Measurements from ENCODE around the gene EMP1. TPM values are rescaled to one million over a fixed set of nuclear protein-coding genes. Genes with fewer than 3 reads are reported as not detected.

Gene EMP1
- total and polyA plus RNA-seq, 2 of the 8 experiments (the other 6 are each of a cell fraction or from before 2014, with no cell fraction given) = 0.17 to 0.65 TPM

DNA sequence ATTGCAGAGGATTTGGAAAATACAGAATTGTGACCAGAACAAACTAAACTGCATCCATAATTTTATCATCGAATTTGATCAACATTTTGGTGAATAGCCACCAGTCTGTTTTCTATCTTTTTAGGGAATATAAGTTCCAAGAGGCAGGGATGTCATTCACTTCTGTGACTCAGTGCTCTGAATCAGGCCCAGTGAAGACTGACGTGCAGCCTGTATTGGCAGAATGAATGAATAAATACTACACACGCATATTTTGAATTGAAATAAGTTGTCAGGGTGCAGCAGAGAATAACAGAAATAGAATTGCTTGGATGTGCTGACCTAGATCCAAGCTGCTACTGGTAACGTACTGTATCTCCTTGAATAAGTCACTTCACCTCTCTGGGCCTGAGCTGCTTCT lies 1.3 kb upstream of the EMP1 start:
- Histone ChIP-seq H2BK20ac (ENCODE audit: low read length) (no peak overlapping the region), H3K4me3 (ENCODE audit: extremely low read depth in 1 of 4, insufficient read depth in 2 of 4, low read depth in 3 of 4, low read length in 4 of 4) (no peak overlapping the region), H3K23me2 (ENCODE audit: low read depth, low read length) (no peaks in the 10 kb centered on the region), H3K4ac (replicated peaks; ENCODE audit: insufficient read length, low read depth, low read length) (no peak overlapping the region), H3K79me1 (ENCODE audit: low read depth, low read length) (no peaks in the 10 kb centered on the region), H3K56ac (replicated peaks; ENCODE audit: insufficient read length, low read depth, low read length) (no peak overlapping the region), H4K20me1 (replicated peaks in 1 of 2; ENCODE audit: control insufficient read depth in 1 of 2, insufficient read depth in 2 of 2, low read length in 2 of 2) (no peaks in the 10 kb centered on the region), H3K14ac (ENCODE audit: insufficient read length) (no peak overlapping the region), H4K91ac (replicated peaks; ENCODE audit: insufficient read length, low read length) (no peak overlapping the region), H3K18ac (ENCODE audit: extremely low read depth, low read length) (no peak overlapping the region), H2BK15ac (ENCODE audit: low read length) (no peak overlapping the region), H2BK120ac (replicated peaks; ENCODE audit: low read depth, low read length) (no peak overlapping the region), H3K9me3 (ENCODE audit: insufficient read depth in 2 of 2, low read depth in 1 of 2, low read length in 1 of 2) (no peaks in the 10 kb centered on the region), H2BK12ac (ENCODE audit: low read depth, low read length) (no peak overlapping the region), H3K4me1 (replicated peaks in 1 of 4; ENCODE audit: control insufficient read depth in 3 of 4, insufficient read depth in 4 of 4, low read length in 3 of 4) (peaks cover 1 to 5% (median 3%) of the 10 kb centered on the region in 4 experiments; a peak in 3 of 7 replicates), H4K8ac (ENCODE audit: extremely low read depth, insufficient read depth, low read length) (no peak overlapping the region), H3K27me3 (replicated peaks in 1 of 4; ENCODE audit: control insufficient read depth in 3 of 4, extremely low read depth in 1 of 4, insufficient read depth in 3 of 4, low read length in 3 of 4) (no peaks in the 10 kb centered on the region), H3K27ac (ENCODE audit: low read depth, low read length) (no peak overlapping the region), H2AFZ (ENCODE audit: low read length) (no peak overlapping the region), H2AK5ac (ENCODE audit: low read depth, low read length) (no peak overlapping the region), H2BK5ac (ENCODE audit: low read depth, low read length) (no peak overlapping the region), H3K23ac (ENCODE audit: insufficient read length) (no peak overlapping the region), H3K36me3 (ENCODE audit: control insufficient read depth in 2 of 4, insufficient read depth in 4 of 4, low read length in 3 of 4) (no peaks in the 10 kb centered on the region), H3K79me2 (ENCODE audit: control insufficient read depth in 1 of 2, insufficient read depth in 2 of 2, low read length in 2 of 2) (no peaks in the 10 kb centered on the region), H3K4me2 (ENCODE audit: insufficient read depth in 1 of 2, low read depth in 2 of 2, low read length in 2 of 2) (no peak overlapping the region), H3K9ac (replicated peaks in 1 of 4; ENCODE audit: extremely low read depth in 1 of 4, low read depth in 3 of 4, low read length in 3 of 4) (no peak overlapping the region), H4K5ac (ENCODE audit: insufficient read length, low read depth, low read length) (no peak overlapping the region)
- FAIRE-seq (no peak), DNase-seq (ENCODE audit: low read depth in 1 of 2, low spot score in 2 of 2) (no peak)
- POLR2A ChIA-PET (ENCODE audit: partially characterized antibody) = no interaction called here
- WGBS, 2 experiments (ENCODE audit: extremely low coverage in 1 of 2, insufficient coverage in 1 of 2, insufficient read length in 1 of 2, insufficient replicate concordance in 2 of 2, low coverage in 1 of 2, low lambda C conversion rate in 2 of 2, missing lambda C conversion rate in 1 of 2) = 85% methylated on average over 4 of the region's 4 CpGs; no CpG with 5 or more reads in 1 of the 2 experiments
- CTCF ChIA-PET (ENCODE audit: partially characterized antibody) = interaction anchor here (0.7 to 1.7 kb wide), 9 partner anchors 8 to 220 kb away, joined by 3 to 8 read pairs (median 3); no protein-coding TSS in a partner anchor
- TF ChIP-seq TCF12 (IDR thresholded peaks at IDR 0.05; ENCODE audit: low read depth, low read length) (no peak), SP4 (IDR thresholded peaks at IDR 0.05; ENCODE audit: low read length) (no peak), SUZ12 (IDR thresholded peaks at IDR 0.05; ENCODE audit: low read length) (no peak), SP1 (IDR thresholded peaks at IDR 0.05; ENCODE audit: low read depth, low read length) (no peak), EP300 (IDR thresholded peaks at IDR 0.05; ENCODE audit: borderline replicate concordance in 1 of 2, low read depth in 2 of 2, low read length in 2 of 2) (no peak), EGR1 (IDR thresholded peaks at IDR 0.05; ENCODE audit: borderline replicate concordance, low read depth, low read length) (no peak), EZH2 (IDR thresholded peaks at IDR 0.05; ENCODE audit: low read depth, low read length, severe bottlenecking) (no peak), KDM4A (IDR thresholded peaks at IDR 0.05; ENCODE audit: low read depth, low read length, severe bottlenecking) (no peak), TAF7 (optimal IDR thresholded peaks at IDR 0.05; ENCODE audit: borderline replicate concordance, low read depth, low read length) (no peak), JUND (IDR thresholded peaks at IDR 0.05; ENCODE audit: low read length) (no peak), BRCA1 (IDR thresholded peaks at IDR 0.05; ENCODE audit: low read depth, low read length) (no peak), RAD21 (IDR thresholded peaks at IDR 0.05 in 1 of 2, conservative IDR thresholded peaks at IDR 0.05 in 1 of 2; ENCODE audit: low read depth in 2 of 2, low read length in 2 of 2) (no peak), SIN3A (conservative IDR thresholded peaks at IDR 0.05 in 1 of 2, IDR thresholded peaks at IDR 0.05 in 1 of 2; ENCODE audit: low read depth in 1 of 2, low read length in 2 of 2) (no peak), MAFK (IDR thresholded peaks at IDR 0.05; ENCODE audit: low read depth, low read length) (no peak), KDM5A (IDR thresholded peaks at IDR 0.05; ENCODE audit: low read length) (no peak)

Data from H1 (cell line).